ENCODE data around the gene UXS1. TPM values are rescaled to one million over a fixed set of nuclear protein-coding genes. Genes with fewer than 3 reads are reported as not detected.

UXS1 gene
- total RNA-seq, 1 donor from 2014 or later = 21.0 TPM

- intact Hi-C loops (cut with DNase I) = no loop called here
- no peak for ATAC-seq (ENCODE audit: poor library complexity)
- DNase-seq = no peak
These were observed 150.1 kb downstream of the UXS1 start for GRCh38 chr2:106044021-106044420.
